Gastrocnemius medialis (tissue), 4 donors: ENCODE results near the gene PXN. TPM values are rescaled to one million over a fixed set of nuclear protein-coding genes. Genes with fewer than 3 reads are reported as not detected.

Experiments used
- ATAC-seq, 2 donors: fragments of 150-250 bp; one replicate each; pipeline ENCODE4 v1.9.1; 2016
- DNase-seq, 2 donors: peaks; one replicate each; pipeline ENCODE4 v3.0.0-alpha.2; 2019
- H3K27ac ChIP-seq, 4 donors: fragments of 200-600 bp; sonication (generic); 1 replicate in 1 of 4; 2 replicates in 3 of 4; pipeline ENCODE4 v1.5.1; 2016 to 2018; ENCODE audit warnings: mild to moderate bottlenecking in 2 of 4, moderate library complexity in 1 of 4
- H3K27me3 ChIP-seq, 3 donors: fragments of 200-600 bp; sonication (generic) in 2 of 3; 1 replicate in 1 of 3; 2 replicates in 2 of 3; pipeline versions ENCODE4 v1.5.1 to v1.6.0; 2016 to 2019; ENCODE audit warnings: mild to moderate bottlenecking in 1 of 3, moderate library complexity in 1 of 3
- H3K36me3 ChIP-seq, 2 donors: fragments of 200-600 bp; sonication (generic) in 1 of 2; one replicate each; pipeline ENCODE4 v1.5.1; 2017 to 2018
- H3K4me1 ChIP-seq, 2 donors: fragments of 200-600 bp; sonication (generic) in 1 of 2; one replicate each; pipeline ENCODE4 v1.5.1; 2016 to 2017; ENCODE audit warnings: mild to moderate bottlenecking in 2 of 2
- H3K4me3 ChIP-seq, 4 donors: fragments of 200-600 bp; sonication (generic) in 3 of 4; 1 replicate in 1 of 4; 2 replicates in 3 of 4; pipeline ENCODE4 v1.5.1; 2016 to 2019; ENCODE audit warnings: mild to moderate bottlenecking in 2 of 4
- H3K9me3 ChIP-seq, 3 donors: fragments of 200-600 bp; sonication (generic) in 2 of 3; 1 replicate in 1 of 3; 2 replicates in 2 of 3; pipeline ENCODE4 v1.5.1; 2016 to 2019
- CTCF ChIP-seq, 5 experiments: fragments of 450-650 bp in 3 of 5; fragments of 200-600 bp in 2 of 5; sonication (generic) in 2 of 5; IDR thresholded peaks in 4 of 5; conservative IDR thresholded peaks in 1 of 5; 1 replicate in 4 of 5; 2 replicates in 1 of 5; pipeline ENCODE4 v1.5.1; 2016 to 2019; ENCODE audit warnings: antibody characterized with exemption in 5 of 5, mild to moderate bottlenecking in 3 of 5, moderate library complexity in 3 of 5
- POLR2A ChIP-seq, 2 donors: fragments of 450-650 bp; IDR thresholded peaks; one replicate each; pipeline ENCODE4 v1.6.1; 2017; ENCODE audit warnings: antibody characterized with exemption in 2 of 2, mild to moderate bottlenecking in 2 of 2, moderate library complexity in 2 of 2
- in situ Hi-C, 4 donors: fragments of 200-750 bp; cut with MboI; loops; one replicate each; pipeline versions ENCODE4 v1.15.0 to v1.8.0; 2017; ENCODE audit warnings: low sequenced_read_pairs in 4 of 4
- intact Hi-C: fragments of 100-400 bp; cut with DNase I; formaldehyde crosslinking; loops from one replicate; pipeline ENCODE4 v1.15.1; 2023; ENCODE audit warnings: low total_unique reads
- total RNA-seq, 4 donors: library from RNA; depleted of rRNA; stranded (reverse); fragments of >200 nt; gene quantifications; one replicate each; pipeline versions ENCODE4 v1.1.0 to v1.2.3, GENCODE V29; 2016

The PXN gene
- total RNA-seq, 4 donors from 2014 or later = 48.8 to 102 (median 77.9) TPM

- DNase-seq (no peak), ATAC-seq (no peak)
- in situ Hi-C loops = no loop called here
- intact Hi-C loops = no loop called here
- Histone ChIP-seq H3K27ac (no peak overlapping the region), H3K4me3 (no peak overlapping the region), H3K4me1 (no peaks in the 10 kb centered on the region), H3K27me3 (no peaks in the 10 kb centered on the region), H3K36me3 (peaks cover 2 to 83% of the 10 kb centered on the region in 2 donors), H3K9me3 (no peaks in the 10 kb centered on the region)
- no peak for TF ChIP-seq POLR2A (IDR thresholded peaks at IDR 0.05)
- no peak for TF ChIP-seq CTCF (IDR thresholded peaks at IDR 0.05 in 4 of 5, conservative IDR thresholded peaks at IDR 0.05 in 1 of 5)
These were observed 46.6 kb downstream of the PXN start for GRCh38 chr12:120218680-120219606.

GRCh38 chr12:120216742-120217605, 48.6 kb downstream of the PXN start:
- no peak overlapping the region for H3K27ac ChIP-seq
- peaks cover 0 to 83% of the 10 kb centered on the region in 2 donors for H3K36me3 ChIP-seq
- DNase-seq (no peak), ATAC-seq (no peak)
- H3K27me3 ChIP-seq = no peaks in the 10 kb centered on the region
- no peaks in the 10 kb centered on the region for H3K9me3 ChIP-seq
- H3K4me3 ChIP-seq = no peak overlapping the region
- TF ChIP-seq POLR2A (IDR thresholded peaks at IDR 0.05) (no peak), CTCF (IDR thresholded peaks at IDR 0.05 in 4 of 5, conservative IDR thresholded peaks at IDR 0.05 in 1 of 5) (no peak)
- in situ Hi-C loops = no loop called here
- no peaks in the 10 kb centered on the region for H3K4me1 ChIP-seq
- intact Hi-C loops = no loop called here

- H3K9me3 ChIP-seq = no peaks in the 10 kb centered on the region
- in situ Hi-C loops (no loop called here), intact Hi-C loops (no loop called here)
- H3K4me3 ChIP-seq = no peak overlapping the region
- no peaks in the 10 kb centered on the region for H3K27me3 ChIP-seq
- no peaks in the 10 kb centered on the region for H3K4me1 ChIP-seq
- ATAC-seq = no peak
- peaks cover 0 to 83% of the 10 kb centered on the region in 2 donors for H3K36me3 ChIP-seq
- H3K27ac ChIP-seq = no peak overlapping the region
- no peak for DNase-seq
- TF ChIP-seq POLR2A (IDR thresholded peaks at IDR 0.05) (no peak), CTCF (IDR thresholded peaks at IDR 0.05 in 4 of 5, conservative IDR thresholded peaks at IDR 0.05 in 1 of 5) (no peak)
These were observed 49.5 kb downstream of the PXN start for GRCh38 chr12:120215766-120216735.

GRCh38 chr12:120215357-120215735, 50.2 kb downstream of the PXN start:
- no peak overlapping the region for H3K27ac ChIP-seq
- no peaks in the 10 kb centered on the region for H3K4me1 ChIP-seq
- no peaks in the 10 kb centered on the region for H3K9me3 ChIP-seq
- H3K36me3 ChIP-seq = peaks cover 0 to 83% of the 10 kb centered on the region in 2 donors
- H3K27me3 ChIP-seq = no peaks in the 10 kb centered on the region
- no peak overlapping the region for H3K4me3 ChIP-seq
- DNase-seq (no peak), ATAC-seq (no peak)
- intact Hi-C loops (no loop called here), in situ Hi-C loops (no loop called here)
- TF ChIP-seq CTCF (IDR thresholded peaks at IDR 0.05 in 4 of 5, conservative IDR thresholded peaks at IDR 0.05 in 1 of 5) = no peak
- TF ChIP-seq POLR2A (IDR thresholded peaks at IDR 0.05) = no peak
